ENCODE data around the gene DNMBP. TPM values are rescaled to one million over a fixed set of nuclear protein-coding genes. Genes with fewer than 3 reads are reported as not detected.

The DNMBP gene
- polyA plus RNA-seq, 1 experiment, result 16.3 TPM

DNA sequence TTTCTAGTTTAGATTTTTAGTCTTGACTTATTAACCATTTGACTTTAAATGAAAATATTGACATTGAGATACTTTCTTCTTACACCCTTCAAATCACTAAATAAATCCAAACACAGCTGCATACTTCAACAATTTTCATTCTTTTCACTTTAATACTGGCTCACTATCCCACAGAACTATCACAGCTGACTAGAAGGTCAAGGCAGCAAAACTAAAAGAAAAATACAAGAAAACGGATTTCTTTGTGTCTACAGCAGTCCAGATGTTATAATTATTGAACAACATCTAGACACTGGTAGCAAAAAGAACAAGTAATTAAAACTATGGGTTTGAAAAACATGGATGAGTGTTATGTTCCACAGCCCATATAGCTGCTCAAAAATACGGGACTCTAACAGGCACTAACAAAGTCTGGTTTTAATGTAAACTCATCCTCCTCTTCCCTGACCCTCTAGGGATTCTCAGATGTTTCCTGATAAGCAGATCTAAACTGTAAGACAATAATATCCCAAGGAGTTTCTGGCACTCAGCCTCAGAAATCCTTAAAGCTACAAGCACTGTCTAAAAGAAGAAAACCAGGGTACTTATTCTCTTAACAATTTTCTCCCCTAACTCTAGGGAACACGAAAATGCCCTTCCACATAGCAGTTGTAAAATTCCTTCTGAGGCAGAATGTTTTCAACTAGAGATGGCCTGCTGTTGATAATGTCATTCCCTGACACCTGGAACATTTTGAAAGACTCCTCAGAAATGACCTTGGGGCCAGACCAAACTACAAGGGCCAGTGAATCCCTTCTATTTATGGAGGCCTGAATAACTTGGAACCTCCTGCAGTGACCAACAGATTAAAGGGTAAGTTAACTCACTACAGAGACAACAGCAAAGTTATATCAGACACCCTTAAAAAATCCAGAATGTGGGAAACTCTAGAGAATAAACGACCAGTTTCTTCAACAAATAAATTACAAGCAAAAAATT is 12.8 kb downstream of the DNMBP start:
- no peaks in the 10 kb centered on the region for H3K27me3 ChIP-seq (ENCODE audit: control insufficient read depth, insufficient read depth, low read length)
- no peaks in the 10 kb centered on the region for H3K36me3 ChIP-seq (ENCODE audit: control insufficient read depth, insufficient read depth, low read length)
- POLR2A ChIA-PET, result no interaction called here
- CTCF ChIA-PET, result interaction anchor here (0.6 to 1.8 kb wide), 2 partner anchors 12 to 135 kb away, joined by 3 to 5 read pairs; no protein-coding TSS in a partner anchor
- TF ChIP-seq, protein P1, sequence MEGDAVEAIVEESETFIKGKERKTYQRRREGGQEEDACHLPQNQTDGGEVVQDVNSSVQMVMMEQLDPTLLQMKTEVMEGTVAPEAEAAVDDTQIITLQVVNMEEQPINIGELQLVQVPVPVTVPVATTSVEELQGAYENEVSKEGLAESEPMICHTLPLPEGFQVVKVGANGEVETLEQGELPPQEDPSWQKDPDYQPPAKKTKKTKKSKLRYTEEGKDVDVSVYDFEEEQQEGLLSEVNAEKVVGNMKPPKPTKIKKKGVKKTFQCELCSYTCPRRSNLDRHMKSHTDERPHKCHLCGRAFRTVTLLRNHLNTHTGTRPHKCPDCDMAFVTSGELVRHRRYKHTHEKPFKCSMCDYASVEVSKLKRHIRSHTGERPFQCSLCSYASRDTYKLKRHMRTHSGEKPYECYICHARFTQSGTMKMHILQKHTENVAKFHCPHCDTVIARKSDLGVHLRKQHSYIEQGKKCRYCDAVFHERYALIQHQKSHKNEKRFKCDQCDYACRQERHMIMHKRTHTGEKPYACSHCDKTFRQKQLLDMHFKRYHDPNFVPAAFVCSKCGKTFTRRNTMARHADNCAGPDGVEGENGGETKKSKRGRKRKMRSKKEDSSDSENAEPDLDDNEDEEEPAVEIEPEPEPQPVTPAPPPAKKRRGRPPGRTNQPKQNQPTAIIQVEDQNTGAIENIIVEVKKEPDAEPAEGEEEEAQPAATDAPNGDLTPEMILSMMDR (IDR thresholded peaks at IDR 0.05; ENCODE audit: insufficient read depth, low read depth, low read length), result no peak
- DNase-seq (ENCODE audit: low read depth), result no peak
- no peak overlapping the region for H3K4me3 ChIP-seq (ENCODE audit: low read depth, low read length)

DNA sequence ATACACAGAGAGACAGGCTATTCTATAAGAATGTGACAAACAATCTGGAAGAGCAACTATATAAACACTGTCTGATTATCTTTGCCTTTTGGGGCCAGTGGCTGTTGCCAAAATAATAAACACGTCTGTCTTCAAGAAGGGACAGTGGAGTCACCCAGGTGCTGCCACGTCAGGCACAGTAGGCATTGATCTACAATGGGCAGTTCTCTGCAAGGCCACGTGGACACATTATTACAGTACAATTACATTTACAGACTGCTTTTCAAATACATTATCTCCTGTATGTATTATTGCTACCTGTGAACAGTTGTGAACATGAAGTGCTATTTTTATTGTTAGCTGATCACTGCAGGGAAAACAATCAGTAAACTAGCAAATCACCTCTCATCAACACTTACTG is 14.0 kb downstream of the DNMBP start:
- no peaks in the 10 kb centered on the region for H3K27me3 ChIP-seq (ENCODE audit: control insufficient read depth, insufficient read depth, low read length)
- H3K36me3 ChIP-seq (ENCODE audit: control insufficient read depth, insufficient read depth, low read length), result no peaks in the 10 kb centered on the region
- no peak for DNase-seq (ENCODE audit: low read depth)
- H3K4me3 ChIP-seq (ENCODE audit: low read depth, low read length), result no peak overlapping the region
- POLR2A ChIA-PET, result no interaction called here
- TF ChIP-seq, protein P1 (IDR thresholded peaks at IDR 0.05; ENCODE audit: insufficient read depth, low read depth, low read length), result no peak
- CTCF ChIA-PET, result interaction anchor here (1.8 to 3.3 kb wide), 2 partner anchors 11 to 14 kb away, joined by 5 to 8 read pairs; partner anchors contain the start of gene DNMBP

DNA sequence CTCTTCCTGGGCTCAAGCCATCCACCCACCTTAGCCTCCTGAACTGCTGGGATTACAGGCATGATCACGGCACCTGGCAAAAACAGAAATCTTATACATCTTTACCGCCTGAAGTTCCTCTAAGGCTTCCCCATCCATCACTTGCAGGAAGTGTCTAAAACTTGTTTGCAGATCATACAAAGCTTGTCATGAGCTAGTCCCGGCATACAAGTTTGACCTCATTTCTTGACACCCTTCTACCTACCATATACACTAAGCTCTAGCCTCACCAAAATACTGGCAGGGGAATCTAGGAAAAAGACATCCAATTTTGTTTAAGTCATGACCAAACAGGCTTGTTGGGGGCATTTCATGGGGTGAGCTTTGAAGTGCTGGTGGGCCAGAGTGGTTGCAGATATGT is 14.5 kb downstream of the DNMBP start:
- POLR2A ChIA-PET, result no interaction called here
- Histone ChIP-seq H3K36me3 (ENCODE audit: control insufficient read depth, insufficient read depth, low read length) (no peaks in the 10 kb centered on the region), H3K27me3 (ENCODE audit: control insufficient read depth, insufficient read depth, low read length) (no peaks in the 10 kb centered on the region), H3K4me3 (ENCODE audit: low read depth, low read length) (no peak overlapping the region)
- CTCF ChIA-PET, result interaction anchor here (0.7 to 3.3 kb wide), 4 partner anchors 8 to 50 kb away, joined by 3 to 8 read pairs (median 4); partner anchors contain the start of gene DNMBP
- TF ChIP-seq, protein P1 (IDR thresholded peaks at IDR 0.05; ENCODE audit: insufficient read depth, low read depth, low read length), result no peak
- DNase-seq (ENCODE audit: low read depth), result no peak

DNA sequence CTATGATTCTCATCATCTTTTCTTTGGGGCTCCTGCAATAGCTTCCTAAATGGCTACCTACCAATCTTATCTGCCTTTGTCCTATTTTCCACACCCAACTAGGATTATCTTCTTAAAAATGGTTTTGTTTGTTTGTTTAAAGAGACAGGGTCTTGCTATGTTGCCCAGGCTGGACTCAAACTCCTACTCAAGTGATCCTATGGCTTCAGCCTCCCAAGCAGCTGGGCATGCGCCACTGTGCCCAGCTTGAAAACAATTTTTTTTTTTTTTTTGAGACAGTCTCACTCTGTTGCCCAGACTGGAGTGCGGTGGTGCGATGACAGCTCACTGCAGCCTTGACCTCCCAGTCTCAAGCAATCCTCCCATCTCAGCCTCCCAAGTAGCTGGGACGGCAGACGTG is 14.9 kb downstream of the DNMBP start:
- CTCF ChIA-PET, result interaction anchor here (0.7 to 3.3 kb wide), 4 partner anchors 9 to 51 kb away, joined by 3 to 8 read pairs (median 4); partner anchors contain the start of gene DNMBP
- H3K27me3 ChIP-seq (ENCODE audit: control insufficient read depth, insufficient read depth, low read length), result no peaks in the 10 kb centered on the region
- no peaks in the 10 kb centered on the region for H3K36me3 ChIP-seq (ENCODE audit: control insufficient read depth, insufficient read depth, low read length)
- no peak overlapping the region for H3K4me3 ChIP-seq (ENCODE audit: low read depth, low read length)
- POLR2A ChIA-PET, result no interaction called here
- TF ChIP-seq, protein P1 (IDR thresholded peaks at IDR 0.05; ENCODE audit: insufficient read depth, low read depth, low read length), result no peak
- DNase-seq (ENCODE audit: low read depth), result no peak

Measured in BJ (cell line).